NCI-H82 treated with DMSO at 0.1 percent for 48 hours (cell line): ENCODE results near the gene SPECC1.
"Not testable (repeated sequence)": the region's sequence is repeated elsewhere in the genome, so short reads cannot be mapped to it uniquely, and the experiment has no call there.

ENCODE experiments used
- DNase-seq: peaks from one replicate; lab custom pipeline; 2025; ENCODE audit not compliant: unreplicated experiment; lab: John Stamatoyannopoulos, UW

SPECC1 gene

DNA sequence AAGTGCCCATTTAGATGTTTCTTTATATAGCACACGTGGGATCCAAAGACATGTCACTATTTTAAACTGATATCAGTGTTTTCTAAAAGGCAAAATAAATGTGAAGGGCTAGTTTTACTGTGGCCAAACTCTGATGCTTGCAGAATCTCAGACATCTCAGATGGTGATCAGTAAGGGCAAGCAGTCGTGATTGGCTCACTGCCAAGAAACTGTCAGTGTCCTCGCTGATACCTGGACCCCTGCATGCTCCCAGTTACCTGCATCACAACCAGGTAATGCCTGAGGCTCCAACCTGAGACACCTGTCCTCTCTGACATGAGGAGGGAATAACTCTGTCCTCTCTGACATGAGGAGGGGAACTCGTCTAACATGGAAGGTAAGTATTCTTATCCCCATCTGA lies 114.0 kb downstream of the SPECC1 start:
- no peak for DNase-seq

DNA sequence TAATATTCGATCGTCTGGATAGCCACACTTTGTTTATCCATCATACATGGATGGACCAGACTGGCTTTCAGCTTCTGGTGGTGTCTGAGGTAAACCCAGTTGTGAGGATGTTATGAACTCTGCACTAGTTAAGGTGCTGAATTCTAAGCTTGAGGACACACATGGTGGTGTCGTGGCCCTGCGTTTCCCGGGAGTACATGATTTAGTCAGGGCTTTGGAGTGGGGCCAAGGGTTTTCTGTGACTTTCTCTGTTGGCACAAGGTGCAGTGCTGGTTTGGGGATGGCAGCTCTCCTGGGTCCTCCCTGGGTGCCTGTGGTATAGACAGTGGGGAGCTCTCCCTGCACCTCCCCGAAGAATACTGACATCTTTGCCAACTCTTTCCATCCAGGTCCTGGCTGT lies 116.6 kb downstream of the SPECC1 start:
- DNase-seq: no peak

DNA sequence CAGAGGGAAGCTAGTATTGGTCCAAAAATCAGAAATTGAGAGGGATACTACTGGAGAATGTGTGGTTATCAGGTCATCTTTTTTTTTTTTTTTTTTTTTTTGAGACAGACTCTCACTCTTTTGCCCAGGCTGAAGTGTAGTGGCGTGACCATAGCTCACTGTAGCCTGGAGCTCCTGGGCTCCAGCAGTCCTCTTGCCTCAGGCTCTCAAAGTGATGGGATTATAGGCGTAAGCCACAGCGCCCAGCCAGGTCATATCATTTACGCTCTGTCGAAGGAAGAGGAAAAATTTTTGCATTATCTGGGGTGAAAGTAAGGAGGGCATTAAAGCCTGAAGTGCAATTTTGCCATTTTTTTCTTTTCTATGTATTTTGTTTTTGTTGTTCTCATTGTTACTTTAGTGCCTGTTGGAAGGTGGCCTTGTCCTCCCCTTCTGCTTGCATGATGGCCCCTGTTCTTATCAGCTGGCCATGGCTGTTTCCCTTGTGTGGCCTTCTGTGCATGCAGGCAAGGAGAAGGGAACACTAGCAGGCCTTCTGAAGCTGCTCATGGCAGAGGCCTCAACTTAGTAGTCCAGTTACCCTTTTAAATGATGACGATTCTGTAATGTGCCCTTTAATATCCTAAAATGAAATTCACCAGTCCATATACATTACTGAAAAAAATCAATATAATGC lies 118.3 kb downstream of the SPECC1 start:
- no peak for DNase-seq

DNA sequence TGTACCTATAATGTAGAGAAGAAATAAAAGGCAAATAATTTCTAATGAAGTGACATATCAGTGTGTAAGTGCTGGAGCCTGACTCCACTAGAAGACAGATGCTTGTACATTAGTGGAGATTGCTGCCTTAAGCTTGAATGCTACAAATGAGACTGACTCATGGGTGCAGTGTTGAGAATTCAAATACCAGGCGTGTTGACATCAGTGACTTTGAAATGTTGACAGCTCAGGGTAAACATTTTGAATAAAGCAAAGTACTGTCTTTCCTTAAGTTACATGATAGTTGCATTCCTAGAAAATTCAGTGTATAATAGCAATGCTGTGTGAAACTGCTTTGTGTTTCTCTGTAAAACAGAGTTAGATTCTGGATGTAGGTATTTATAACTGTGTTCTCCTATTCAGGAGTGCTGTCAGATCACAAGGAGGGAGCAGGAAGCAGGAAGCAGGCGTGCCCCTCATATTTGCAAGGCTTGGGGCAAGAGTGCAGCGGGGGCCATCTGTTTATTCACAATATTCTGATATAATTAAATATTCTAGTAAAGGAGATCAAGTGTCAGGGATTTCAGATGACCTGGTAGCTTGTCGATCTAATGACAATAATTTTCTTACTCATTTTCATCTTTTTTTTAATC lies 119.0 kb downstream of the SPECC1 start:
- no peak for DNase-seq

DNA sequence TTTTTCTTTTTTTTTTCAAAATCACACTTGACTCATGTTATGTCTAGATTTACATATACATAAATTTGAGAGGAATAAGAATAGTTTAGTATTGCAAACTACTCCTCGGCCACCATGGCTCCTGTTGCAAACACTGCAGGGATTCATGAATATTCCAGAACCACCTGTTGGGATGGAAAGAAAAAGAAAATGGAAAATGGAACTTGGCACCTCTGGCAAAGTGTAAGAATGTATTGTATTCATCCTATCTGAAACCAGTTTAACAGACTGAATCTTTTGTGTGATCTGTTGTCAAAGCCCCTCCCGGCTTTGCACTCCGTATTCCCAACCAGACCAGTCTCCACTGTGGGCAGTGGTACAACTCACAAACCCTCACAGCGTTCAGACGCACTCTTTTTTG lies 124.4 kb downstream of the SPECC1 start:
- DNase-seq: no peak

DNA sequence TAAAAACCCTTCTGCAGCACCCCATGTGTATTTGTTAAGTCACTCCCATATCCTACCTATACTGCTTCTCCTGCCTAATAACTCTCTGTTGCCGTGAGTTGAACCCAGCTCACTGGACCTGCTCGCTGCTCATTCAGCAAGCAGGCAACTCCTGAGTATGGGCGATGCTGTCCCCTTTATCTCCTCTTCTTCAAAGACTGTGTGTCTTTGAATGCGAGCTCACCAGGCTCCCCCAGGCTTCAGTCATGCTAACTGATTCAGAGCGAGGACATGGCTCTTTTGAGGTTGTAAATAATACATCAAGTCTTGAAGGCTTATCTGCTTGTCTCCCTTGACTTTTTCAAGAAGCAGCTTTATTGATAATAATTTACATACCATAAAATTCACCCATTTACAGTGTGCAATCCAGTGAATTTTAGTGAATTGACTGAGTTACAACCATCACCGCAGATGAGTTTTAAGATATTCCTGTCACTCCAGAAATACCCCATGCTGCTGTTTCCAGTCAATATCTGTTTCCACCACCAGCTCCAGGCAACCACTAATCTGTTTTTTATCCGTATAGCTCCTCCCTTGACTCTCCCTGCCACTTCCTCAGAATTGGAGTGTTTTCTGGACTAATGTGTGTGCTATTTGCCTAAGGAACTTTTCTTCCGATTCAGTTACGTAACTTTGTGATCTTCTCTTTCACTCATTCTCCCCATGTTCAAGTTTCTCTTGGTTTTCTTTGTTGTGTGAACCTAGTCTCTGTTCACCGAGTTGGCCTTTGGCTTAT lies 132.2 kb downstream of the SPECC1 start:
- peak; percentile 19 for DNase-seq

DNA sequence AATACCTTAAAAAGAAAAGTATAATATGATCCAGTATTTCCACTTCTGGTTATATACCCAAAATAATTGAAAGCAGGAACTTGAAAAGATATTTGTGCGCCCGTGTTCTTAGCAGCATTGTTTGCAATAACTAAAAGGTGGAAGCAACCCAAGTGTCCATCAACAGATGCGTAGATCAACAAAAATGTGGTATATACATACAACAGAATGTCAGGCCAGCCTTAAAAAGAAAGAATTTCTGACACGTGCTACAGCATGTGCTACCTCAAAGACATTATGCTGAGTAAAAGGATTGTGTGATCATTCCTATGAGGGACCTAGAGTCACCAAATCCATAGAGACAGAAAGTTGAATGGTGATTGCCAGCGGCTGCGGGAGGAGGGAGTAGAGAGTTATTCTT lies 133.1 kb downstream of the SPECC1 start:
- DNase-seq: no peak

DNA sequence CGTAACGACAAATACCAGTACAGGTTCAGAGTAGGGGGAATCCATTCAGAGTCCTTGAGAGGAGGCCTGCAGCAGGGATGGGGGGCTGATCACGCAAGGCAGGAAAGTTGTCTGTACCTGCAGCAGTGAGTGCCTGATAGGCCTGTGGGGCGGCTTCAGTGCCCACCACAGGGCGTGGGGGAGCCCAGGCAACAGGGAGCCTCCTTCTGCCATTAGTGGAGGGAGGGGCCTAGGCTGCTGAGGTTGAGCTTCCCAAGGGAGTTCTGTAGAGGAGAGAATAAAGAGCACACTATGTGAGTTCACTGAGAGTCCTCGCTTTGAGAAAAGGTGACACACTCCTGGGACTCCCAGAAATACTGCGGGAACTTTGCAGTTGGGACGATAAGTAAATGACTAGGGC lies 134.6 kb downstream of the SPECC1 start:
- DNase-seq: no peak

DNA sequence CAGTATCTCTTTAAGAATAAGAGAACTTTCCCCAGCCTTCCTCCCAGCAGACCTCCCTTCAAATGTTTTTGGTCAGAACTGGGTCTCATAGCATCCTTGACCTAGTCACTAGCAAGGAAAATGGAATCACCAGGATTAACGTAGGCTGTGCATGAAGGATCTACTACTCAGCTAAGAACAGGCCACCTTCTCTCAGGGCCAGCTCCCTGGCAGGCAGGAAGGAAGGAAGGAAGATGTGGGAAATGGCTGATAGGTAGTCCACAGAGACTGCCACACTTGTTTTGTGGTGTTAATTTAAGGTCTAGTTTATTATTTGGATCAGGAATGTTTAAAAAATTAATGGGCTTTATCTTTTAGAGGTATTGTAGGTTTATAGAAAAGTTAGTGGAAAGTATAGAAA lies 136.4 kb downstream of the SPECC1 start:
- no peak for DNase-seq

DNA sequence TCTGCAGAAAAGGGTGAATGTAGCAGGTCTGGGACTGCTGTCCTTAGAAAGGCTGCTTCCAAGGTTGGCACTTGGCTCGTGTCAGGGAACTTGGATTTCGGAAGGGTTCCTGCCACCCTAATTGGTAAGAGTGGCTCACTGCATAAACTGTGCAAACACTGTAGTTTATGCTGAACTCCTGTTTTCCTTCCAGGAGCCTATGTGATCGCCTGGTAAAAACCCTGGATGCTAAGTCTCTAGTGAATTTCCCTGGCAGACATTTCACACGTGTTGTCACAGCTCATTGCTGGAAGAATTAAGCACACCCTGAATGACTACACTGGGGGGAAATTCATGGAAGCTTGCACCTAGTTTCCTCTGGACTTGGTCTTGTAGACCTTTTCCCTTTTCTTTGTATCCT lies 140.1 kb downstream of the SPECC1 start:
- DNase-seq: no peak

DNA sequence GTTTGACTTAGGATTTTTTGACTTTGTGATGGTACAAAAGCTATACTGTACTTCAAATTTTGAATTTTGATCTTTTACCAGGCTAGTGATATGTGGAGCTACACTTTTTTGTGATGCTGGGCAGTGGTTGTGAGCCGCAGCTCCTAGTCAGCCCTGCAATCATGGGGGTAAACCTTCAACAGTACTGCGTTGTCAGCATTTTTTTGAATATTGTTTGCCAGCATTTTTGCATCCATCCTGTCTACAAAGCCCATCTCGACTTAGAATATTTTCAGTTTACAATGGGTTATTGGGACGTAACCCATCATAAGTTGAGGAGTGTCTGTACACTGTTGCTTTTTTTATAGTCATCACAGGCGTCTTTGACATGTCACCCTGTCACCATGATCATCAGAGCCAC lies 142.0 kb downstream of the SPECC1 start:
- DNase-seq: no peak

DNA sequence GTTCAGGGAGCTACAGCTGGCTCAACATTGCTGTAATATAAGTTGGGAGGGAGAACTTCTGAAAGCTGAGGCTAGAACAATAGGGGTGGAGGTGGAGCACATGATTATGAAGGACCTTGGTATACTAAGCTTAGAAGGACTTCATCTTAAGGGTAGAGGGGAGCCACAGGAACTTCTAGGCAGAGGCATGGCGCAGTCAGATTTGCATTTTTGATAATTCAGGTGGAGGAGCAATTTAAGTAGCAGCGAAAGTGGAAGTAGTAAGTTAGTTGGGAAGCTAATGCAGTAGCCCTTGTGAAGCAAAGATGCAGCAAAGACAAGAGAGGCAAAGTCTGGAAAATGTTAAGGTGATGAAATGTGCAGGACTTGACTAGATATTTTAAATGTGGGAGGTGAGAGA lies 144.1 kb downstream of the SPECC1 start:
- no peak for DNase-seq

DNA sequence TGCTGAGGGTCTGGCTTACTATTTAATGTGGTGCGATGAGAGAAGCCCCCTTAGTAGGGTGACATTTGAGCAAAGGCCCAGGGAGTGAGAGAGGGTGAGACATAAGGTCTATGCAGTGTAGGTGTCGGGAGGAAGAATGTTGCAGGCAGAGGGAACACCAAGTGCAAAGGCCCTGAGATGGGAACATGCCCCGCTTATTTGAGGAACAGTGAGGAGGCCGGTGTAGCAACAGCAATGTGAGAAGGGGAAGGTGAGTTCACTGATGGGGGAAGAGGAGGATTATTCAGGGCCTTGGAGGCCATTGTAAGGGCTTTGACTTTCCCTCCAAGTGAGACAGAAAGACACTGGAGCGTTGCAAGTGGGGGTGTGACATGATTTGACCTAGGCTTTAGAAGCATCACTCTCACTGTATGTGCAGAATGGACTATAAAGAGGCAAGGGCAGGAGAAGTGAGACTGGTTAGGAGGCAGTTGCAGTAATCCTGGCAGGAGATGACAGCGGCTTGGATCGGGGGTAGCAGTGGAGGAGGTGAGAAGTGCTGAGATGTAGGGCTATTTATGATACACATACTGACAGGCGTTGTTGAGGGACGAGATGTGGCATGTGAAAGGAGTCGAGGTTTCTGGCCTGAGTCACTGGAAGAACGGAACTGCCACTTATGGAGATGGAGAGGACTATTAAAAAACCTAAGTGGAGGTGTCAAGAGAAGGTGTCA lies 145.3 kb downstream of the SPECC1 start:
- no peak for DNase-seq

DNA sequence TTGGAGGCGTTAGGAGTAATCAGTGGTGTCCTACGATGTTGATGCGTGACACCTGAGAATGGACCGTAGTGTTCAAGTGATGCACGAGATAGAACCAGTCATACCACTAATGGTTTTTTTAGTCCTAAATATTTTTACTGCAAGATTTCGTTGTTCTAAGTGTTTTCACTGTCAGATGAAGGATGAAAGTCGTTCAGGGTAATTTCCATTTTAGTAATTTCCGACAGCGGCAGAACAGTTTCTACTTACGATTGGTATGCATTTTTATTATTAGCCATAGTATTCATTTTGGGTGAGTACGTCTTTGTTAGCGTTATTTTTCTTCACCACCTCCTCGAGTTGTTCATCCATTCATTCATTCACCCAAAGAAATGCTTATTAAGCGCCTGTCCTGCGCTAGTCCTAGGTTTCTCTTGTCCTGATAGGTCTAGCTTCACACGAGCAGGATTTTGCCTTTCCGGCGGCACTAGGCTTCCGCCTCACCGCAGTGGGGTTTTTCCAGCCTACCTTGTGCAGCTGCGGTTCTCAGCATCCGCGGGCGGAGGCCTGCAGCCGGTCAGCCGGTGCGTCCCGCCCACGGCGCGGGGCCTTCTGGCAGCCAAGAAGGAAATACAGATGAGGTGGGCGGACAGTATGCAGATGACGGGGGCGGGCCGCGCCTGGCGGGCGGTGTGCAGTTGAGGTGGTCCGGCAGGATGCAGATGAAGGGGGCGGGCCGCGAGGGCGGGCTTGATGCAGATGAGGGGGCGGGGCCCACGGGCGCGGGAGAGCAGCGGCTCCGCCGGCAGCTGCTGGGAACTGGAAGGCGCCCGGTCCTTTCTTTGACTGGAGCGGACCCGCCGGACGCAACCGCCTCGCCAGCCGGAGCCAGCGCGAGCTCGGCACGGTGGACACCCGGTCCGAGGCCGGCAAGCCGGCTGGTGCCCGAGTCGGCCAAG lies 146.4 kb downstream of the SPECC1 start:
- peak; percentile 97 for DNase-seq

DNA sequence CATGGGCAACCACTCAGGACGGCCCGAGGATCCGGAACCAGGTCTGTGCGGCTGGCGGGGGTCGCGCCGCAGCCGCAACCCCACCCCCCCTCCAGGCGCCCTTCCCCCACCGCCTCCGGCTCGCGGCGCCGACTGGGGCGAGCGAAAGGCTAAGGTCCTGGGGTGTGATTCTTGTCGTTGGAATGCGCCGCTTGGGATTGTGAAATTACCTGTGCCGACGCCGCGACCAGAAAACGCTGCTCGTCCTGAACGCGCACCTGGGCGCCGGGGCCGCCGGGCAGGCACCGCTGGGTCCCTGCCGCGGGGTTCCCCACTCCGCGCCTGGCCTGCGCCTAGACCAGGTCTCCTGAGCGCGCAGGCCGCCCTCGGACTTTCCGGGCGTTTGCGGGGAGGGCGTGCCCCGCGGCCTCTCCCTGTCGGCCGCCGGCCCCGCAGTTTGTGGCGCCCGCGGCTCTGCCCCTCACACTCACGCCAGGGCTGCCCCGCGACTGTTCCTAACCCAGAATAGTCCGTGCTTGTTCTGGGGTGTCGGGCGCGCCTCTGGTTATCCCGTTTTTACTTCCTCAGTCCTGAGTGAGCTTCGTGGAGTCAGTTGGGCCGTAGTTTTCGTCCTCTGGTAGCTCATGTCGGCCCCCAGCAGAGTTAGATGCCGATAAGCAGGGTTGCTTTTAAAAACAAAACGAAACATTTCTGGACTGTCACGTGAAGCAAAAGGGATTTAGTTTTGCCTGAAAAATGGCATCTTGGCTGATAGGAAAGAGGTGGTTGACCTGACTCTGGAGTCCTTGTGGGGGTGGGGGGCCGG lies 147.2 kb downstream of the SPECC1 start:
- DNase-seq: no peak

DNA sequence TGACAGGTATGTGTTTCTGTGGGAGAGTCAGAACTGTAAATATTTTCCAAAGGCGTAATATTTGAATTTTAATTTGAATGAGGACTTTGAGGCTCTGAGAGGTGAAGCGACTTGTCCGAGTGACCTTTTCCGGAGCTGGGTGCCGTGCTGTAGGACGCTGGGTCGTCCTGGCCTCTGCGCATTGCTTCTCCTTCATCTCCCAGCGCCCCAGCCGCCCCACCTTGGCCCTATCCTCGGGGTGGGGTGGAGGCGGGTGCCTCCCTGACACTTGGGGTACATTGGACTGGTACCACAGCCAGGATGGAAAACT lies 147.8 kb downstream of the SPECC1 start:
- no peak for DNase-seq

DNA sequence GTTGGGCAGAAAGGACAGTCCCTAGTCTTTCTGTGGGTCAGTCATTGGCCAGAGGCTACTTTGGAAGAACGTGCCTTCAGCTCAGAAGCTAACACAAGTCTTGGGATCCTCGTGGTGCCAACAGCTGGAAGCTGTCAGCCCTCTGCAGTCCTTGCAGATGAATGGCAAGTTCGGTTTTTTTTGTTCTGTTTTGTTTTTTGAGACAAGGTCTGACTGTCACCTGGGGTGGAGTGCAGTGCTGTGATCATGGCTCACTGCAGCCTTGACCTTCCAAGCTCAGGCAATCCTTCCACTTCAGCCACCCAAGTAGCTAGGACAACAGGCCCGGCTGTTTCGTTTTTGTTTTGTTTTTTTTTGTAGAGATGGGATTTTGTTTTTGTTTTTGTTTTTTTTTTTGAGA lies 149.4 kb downstream of the SPECC1 start:
- no peak for DNase-seq

DNA sequence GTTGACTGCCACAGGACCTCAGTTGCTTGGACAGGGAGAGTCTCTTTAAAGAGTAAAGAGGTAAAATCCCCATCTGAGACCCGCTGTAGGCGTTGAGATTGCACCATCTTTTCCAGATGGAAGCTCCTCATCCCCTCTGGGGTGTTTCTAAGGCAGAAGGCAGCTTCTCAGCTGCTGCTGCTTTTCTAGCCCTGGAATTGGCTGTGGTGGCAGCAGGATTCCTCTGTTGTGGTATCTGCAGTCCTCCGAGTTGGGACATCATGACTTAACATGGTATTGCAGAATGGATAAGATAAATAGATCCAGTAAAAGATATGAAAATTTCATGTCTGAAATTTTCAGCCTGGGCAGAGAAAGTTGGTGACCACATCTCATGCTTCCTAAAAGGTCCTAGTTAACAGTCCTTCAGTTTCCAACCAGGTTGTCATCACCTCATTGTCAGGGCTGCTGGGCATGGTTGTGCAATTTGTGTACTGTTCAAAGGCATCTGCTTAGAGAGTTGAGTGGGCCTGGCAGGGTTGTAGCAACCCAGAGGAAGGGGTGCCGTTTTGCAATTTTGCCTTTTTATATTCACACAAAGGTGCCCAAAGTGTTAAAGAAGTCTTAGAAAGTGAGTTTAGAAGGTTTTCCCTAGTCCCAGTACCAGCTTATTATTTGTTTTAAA lies 150.4 kb downstream of the SPECC1 start:
- no peak for DNase-seq

DNA sequence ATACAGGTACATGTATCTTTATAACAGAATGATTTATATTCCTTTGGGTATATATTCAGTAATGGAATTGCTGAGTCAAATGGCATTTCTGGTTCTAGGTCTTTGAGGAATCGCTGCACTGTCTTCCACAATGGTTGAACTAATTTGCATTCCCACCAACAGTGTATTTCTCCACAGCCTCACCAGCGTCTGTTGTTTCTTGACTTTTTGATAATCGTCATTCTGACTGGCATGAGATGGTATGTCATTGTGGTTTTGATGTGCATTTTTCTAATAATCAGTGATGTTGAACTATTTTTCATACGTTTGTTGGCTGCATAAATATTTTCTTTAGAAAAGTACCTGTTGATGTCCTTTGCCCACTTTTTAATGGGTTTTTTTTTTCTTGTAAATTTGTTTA lies 156.4 kb downstream of the SPECC1 start:
- DNase-seq: not testable (repeated sequence)
